Measurements from ENCODE around the gene MYO1H. TPM values are rescaled to one million over a fixed set of nuclear protein-coding genes. Genes with fewer than 3 reads are reported as not detected.
"Not testable (repeated sequence)": the region's sequence is repeated elsewhere in the genome, so short reads cannot be mapped to it uniquely, and the experiment has no call there.

Gene MYO1H
- not detected for total RNA-seq

- H3K4me1 Mint-ChIP-seq (ENCODE audit: low read depth): no peaks in the 10 kb centered on the region
- DNase-seq: no peak
- ATAC-seq (replicated peaks in 1 of 2): no peak
- peaks cover 19% of the 10 kb centered on the region for H3K27me3 Mint-ChIP-seq (ENCODE audit: low read depth)
- H3K27ac Mint-ChIP-seq: no peak within 1 kb of the TSS
- no peaks in the 10 kb centered on the region for H3K36me3 Mint-ChIP-seq (ENCODE audit: insufficient read depth in 2 of 2)
- no peaks in the 10 kb centered on the region for H3K9me3 Mint-ChIP-seq
- H3K4me3 Mint-ChIP-seq: no peak within 1 kb of the TSS
These were observed at the start of gene MYO1H for GRCh38 chr12:109347589-109347988. MYO1H (plus strand) TSS chr12:109347900; CDS start chr12:109347961, 61 bp downstream.

- Mint-ChIP-seq H3K27me3 (ENCODE audit: low read depth) (peaks cover 33% of the 10 kb centered on the region), H3K27ac (no peak overlapping the region)
- no peak for ATAC-seq (replicated peaks in 1 of 2)
These were observed 47.9 kb upstream of the MYO1H start for GRCh38 chr12:109299849-109300248.

GRCh38 chr12:109301643-109302168, 46.0 kb upstream of the MYO1H start:
- Mint-ChIP-seq H3K27me3 (ENCODE audit: low read depth) (peaks cover 30% of the 10 kb centered on the region), H3K27ac (no peak overlapping the region), H3K4me1 (ENCODE audit: low read depth) (no peaks in the 10 kb centered on the region), H3K9me3 (no peaks in the 10 kb centered on the region), H3K36me3 (ENCODE audit: insufficient read depth in 2 of 2) (no peaks in the 10 kb centered on the region), H3K4me3 (no peak overlapping the region)
- DNase-seq: no peak
- no peak for ATAC-seq (replicated peaks in 1 of 2)

More at GRCh38 chr12:109299849-109300248, 47.9 kb upstream of the MYO1H start:
- no peak overlapping the region for H3K4me3 Mint-ChIP-seq
- no peaks in the 10 kb centered on the region for H3K9me3 Mint-ChIP-seq
- H3K36me3 Mint-ChIP-seq (ENCODE audit: insufficient read depth in 2 of 2): no peaks in the 10 kb centered on the region
- no peak for DNase-seq
- no peaks in the 10 kb centered on the region for H3K4me1 Mint-ChIP-seq (ENCODE audit: low read depth)

DNA sequence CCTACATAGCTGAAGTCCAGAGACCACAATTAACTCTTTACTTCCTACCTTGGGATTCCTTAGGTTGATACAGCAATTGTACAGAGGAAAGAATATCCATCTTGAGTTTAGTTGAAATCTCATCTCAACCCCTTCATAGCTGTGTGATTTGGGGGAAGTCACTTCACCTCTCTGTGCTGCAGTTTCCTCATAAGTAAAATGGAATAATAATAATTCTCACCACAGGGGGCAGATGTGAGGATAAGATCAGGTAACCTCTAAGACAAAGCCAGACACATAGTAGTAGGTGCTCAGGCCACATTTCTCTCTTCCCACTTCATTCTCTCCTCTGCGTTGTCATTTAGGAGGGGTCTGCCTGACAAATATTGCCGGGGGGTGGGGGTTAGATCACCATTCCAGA, 45.3 kb upstream of the MYO1H start:
- no peaks in the 10 kb centered on the region for H3K4me1 Mint-ChIP-seq (ENCODE audit: low read depth)
- H3K36me3 Mint-ChIP-seq (ENCODE audit: insufficient read depth in 2 of 2): no peaks in the 10 kb centered on the region
- H3K9me3 Mint-ChIP-seq: no peaks in the 10 kb centered on the region
- peaks cover 32% of the 10 kb centered on the region for H3K27me3 Mint-ChIP-seq (ENCODE audit: low read depth)
- H3K27ac Mint-ChIP-seq: no peak overlapping the region
- no peak for DNase-seq
- no peak overlapping the region for H3K4me3 Mint-ChIP-seq
- no peak for ATAC-seq (replicated peaks in 1 of 2)

DNA sequence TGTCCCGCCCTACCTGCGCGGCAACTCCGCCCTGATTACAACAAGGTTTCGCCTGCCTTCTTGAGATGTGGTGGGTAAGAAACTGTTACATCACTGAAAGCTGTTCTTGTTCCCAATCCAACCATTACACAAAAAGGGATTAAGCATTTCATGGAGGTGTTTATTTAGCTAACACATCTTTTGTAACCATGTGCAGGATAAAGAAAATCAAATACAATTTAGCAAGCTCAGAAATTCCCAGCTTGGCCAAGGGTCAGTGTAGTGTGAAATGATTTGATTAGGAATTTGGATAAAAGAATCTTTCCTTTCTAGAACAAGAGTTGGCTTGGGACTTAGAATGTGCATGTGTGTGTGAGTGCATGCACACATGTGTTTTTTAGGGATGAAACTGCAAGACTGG, 44.9 kb upstream of the MYO1H start:
- no peak for ATAC-seq (replicated peaks in 1 of 2)

GRCh38 chr12:109304485-109304884, 43.2 kb upstream of the MYO1H start:
- Mint-ChIP-seq H3K4me1 (ENCODE audit: low read depth) (no peaks in the 10 kb centered on the region), H3K4me3 (no peak overlapping the region), H3K36me3 (ENCODE audit: insufficient read depth in 2 of 2) (no peaks in the 10 kb centered on the region), H3K27me3 (ENCODE audit: low read depth) (peaks cover 48% of the 10 kb centered on the region), H3K9me3 (no peaks in the 10 kb centered on the region), H3K27ac (no peak overlapping the region)
- no peak for ATAC-seq (replicated peaks in 1 of 2)
- no peak for DNase-seq

More for the DNA sequence above, 44.9 kb upstream of the MYO1H start:
- H3K36me3 Mint-ChIP-seq (ENCODE audit: insufficient read depth in 2 of 2): no peaks in the 10 kb centered on the region
- H3K9me3 Mint-ChIP-seq: no peaks in the 10 kb centered on the region
- no peaks in the 10 kb centered on the region for H3K4me1 Mint-ChIP-seq (ENCODE audit: low read depth)
- peaks cover 36% of the 10 kb centered on the region for H3K27me3 Mint-ChIP-seq (ENCODE audit: low read depth)
- H3K4me3 Mint-ChIP-seq: no peak overlapping the region
- DNase-seq: no peak
- H3K27ac Mint-ChIP-seq: no peak overlapping the region

- Mint-ChIP-seq H3K36me3 (ENCODE audit: insufficient read depth in 2 of 2) (no peaks in the 10 kb centered on the region), H3K27me3 (ENCODE audit: low read depth) (peaks cover 53% of the 10 kb centered on the region), H3K4me3 (no peak overlapping the region), H3K4me1 (ENCODE audit: low read depth) (peaks cover 4% of the 10 kb centered on the region), H3K27ac (no peak overlapping the region), H3K9me3 (no peaks in the 10 kb centered on the region)
- DNase-seq (no peak), ATAC-seq (replicated peaks in 1 of 2) (no peak)
These were observed 42.2 kb upstream of the MYO1H start for GRCh38 chr12:109305547-109305946.

DNA sequence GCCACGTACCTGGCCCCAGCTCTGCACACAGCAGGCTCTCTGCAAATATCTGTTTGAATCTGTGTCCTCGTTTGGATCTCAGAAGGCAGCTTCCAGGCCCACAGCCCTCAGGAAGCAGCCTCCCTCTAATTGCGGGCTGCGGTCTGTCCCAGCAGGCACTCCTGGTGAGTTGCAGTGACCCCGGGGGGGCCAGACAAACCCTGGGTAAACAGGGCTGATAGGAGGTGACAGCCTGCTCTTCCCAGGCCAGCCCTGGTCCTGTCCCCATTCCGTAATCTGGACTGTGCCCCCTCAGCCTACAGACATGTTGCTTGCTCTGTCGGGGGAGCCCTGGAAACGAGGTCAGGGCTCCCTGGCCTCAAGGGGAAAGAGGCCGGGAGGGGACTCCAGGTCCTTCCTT, 40.6 kb upstream of the MYO1H start:
- Mint-ChIP-seq H3K4me1 (ENCODE audit: low read depth) (peaks cover 8% of the 10 kb centered on the region), H3K4me3 (no peak overlapping the region), H3K27ac (no peak overlapping the region), H3K36me3 (ENCODE audit: insufficient read depth in 2 of 2) (no peaks in the 10 kb centered on the region), H3K27me3 (ENCODE audit: low read depth) (peaks cover 58% of the 10 kb centered on the region), H3K9me3 (no peaks in the 10 kb centered on the region)
- DNase-seq (no peak), ATAC-seq (replicated peaks in 1 of 2) (no peak)

GRCh38 chr12:109308534-109309380, 38.9 kb upstream of the MYO1H start, which contains the start of gene FOXN4:
FOXN4 (minus strand) TSS chr12:109309284; CDS start chr12:109308321, 963 bp downstream.
- no peaks in the 10 kb centered on the region for H3K36me3 Mint-ChIP-seq (ENCODE audit: insufficient read depth in 2 of 2)
- no peak for DNase-seq

DNA sequence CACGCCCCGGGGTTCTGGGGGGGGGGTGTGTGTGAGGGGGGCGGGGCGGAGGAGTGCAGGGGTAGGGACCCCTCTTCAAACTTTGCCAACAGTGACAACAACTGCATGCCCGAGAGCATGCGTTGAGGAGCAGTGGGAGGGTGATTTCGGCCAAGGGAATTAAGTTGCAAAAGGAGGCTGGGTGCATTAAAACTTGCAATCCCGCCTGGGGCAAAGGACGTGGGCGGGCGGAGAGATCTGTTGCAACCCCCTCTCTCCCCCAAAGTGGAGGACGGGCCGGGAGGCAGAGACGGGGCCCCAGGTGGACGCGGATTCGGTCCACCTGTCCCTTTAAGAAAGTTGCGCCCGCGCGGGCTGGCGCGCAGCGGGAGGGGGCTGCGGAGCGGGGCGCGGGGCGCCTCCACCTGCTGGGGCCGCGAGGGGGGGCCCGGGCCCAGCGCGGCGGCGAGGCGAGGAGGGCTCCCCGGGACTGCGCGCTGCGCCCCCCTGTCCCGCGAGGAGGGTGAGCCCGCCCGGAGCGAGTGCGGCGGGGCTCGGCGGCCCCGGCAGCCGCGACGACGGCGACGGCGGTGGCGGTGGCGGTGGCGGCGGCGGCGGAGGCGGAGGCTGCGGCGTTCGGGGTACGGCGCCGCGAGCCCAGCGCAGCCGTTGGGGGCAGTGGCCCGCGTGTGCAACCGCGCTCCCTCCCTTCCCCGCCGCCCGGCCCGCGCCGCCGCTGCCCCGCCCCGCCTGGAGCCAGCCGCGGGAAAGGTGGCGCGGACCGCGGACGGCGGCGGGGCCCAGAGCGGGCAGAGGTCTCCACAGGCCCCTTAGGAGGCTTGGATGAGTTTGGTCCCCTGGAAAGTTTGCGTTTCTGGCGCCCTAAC, 38.1 kb upstream of the MYO1H start:
- H3K9me3 Mint-ChIP-seq: no peaks in the 10 kb centered on the region
- DNase-seq (peak; percentile 6 to 7), ATAC-seq (replicated peaks in 1 of 2) (peak; percentile 62 to 63)
- no peaks in the 10 kb centered on the region for H3K36me3 Mint-ChIP-seq (ENCODE audit: insufficient read depth in 2 of 2)
- H3K4me1 Mint-ChIP-seq (ENCODE audit: low read depth): peaks cover 8% of the 10 kb centered on the region
- no peak overlapping the region for H3K27ac Mint-ChIP-seq
- peak overlapping the region; percentile 91 to 92 for H3K4me3 Mint-ChIP-seq
- peaks cover 52% of the 10 kb centered on the region for H3K27me3 Mint-ChIP-seq (ENCODE audit: low read depth)

More at GRCh38 chr12:109308534-109309380, 38.9 kb upstream of the MYO1H start, which contains the start of gene FOXN4:
- peaks cover 8% of the 10 kb centered on the region for H3K4me1 Mint-ChIP-seq (ENCODE audit: low read depth)
- peak within 1 kb of the TSS; percentile 91 to 92 for H3K4me3 Mint-ChIP-seq
- H3K27me3 Mint-ChIP-seq (ENCODE audit: low read depth): peaks cover 53% of the 10 kb centered on the region
- H3K9me3 Mint-ChIP-seq: no peaks in the 10 kb centered on the region
- no peak for ATAC-seq (replicated peaks in 1 of 2)
- H3K27ac Mint-ChIP-seq: no peak within 1 kb of the TSS

GRCh38 chr12:109310247-109311125, 37.2 kb upstream of the MYO1H start:
- Mint-ChIP-seq H3K36me3 (ENCODE audit: insufficient read depth in 2 of 2) (no peaks in the 10 kb centered on the region), H3K4me1 (ENCODE audit: low read depth) (peaks cover 8% of the 10 kb centered on the region), H3K27me3 (ENCODE audit: low read depth) (peaks cover 60% of the 10 kb centered on the region), H3K9me3 (no peaks in the 10 kb centered on the region), H3K27ac (peak overlapping the region; percentile 19), H3K4me3 (peak overlapping the region; percentile 85 to 92)
- DNase-seq: peak; percentile 5 to 22
- ATAC-seq (replicated peaks in 1 of 2): peak; percentile 53 to 62

DNA sequence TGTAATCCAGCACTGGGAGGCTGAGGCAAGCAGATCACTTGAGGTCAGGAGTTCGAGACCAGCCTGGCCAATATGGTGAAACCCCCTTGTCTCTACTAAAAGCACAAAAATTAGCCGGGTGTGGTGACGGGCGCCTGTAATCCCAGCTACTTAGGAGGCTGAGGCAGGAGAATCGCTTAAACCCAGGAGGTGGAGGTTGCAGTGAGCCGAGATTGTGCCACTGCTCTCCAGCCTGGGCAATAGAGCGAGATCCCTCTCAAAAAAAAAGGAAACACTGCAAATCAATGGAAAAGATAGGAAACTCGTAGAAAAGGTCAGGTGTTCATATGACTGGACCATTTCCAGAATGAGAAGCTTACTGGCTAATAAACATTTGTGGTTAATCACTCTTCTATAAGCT, 26.4 kb upstream of the MYO1H start:
- peaks cover 23% of the 10 kb centered on the region for H3K27me3 Mint-ChIP-seq (ENCODE audit: low read depth)
- not testable (repeated sequence) for H3K9me3 Mint-ChIP-seq; ATAC-seq (replicated peaks in 1 of 2); H3K4me3 Mint-ChIP-seq; DNase-seq; H3K4me1 Mint-ChIP-seq (ENCODE audit: low read depth); H3K36me3 Mint-ChIP-seq (ENCODE audit: insufficient read depth in 2 of 2); H3K27ac Mint-ChIP-seq
